ENCODE measurements around the gene ATP7B.
"Not testable (repeated sequence)": the region's sequence is repeated elsewhere in the genome, so short reads cannot be mapped to it uniquely, and the experiment has no call there.

The ATP7B gene

DNA sequence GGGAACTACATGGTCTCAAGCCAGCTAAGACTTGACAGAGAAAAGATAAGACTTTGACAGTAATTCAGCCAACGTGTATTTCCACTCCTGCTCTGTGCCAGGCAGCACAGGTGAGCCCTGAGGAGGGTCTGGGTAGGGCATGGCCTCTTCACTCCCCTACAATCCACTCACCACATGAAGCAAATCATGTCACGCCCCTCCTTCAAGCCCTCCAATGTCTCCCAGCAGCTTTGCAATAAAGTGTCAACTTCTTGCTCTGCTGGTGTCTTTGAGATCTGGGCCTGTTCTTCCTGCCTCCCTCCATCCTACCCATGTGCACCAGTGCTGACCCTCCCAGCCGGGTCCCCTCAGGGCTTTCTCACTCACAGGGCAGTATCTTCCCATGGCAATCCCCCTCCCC, 91.0 kb downstream of the ATP7B start:
- DNase-seq = no peak

GRCh38 chr13:51919531-51919930, 91.7 kb downstream of the ATP7B start:
- no peak for DNase-seq

DNA sequence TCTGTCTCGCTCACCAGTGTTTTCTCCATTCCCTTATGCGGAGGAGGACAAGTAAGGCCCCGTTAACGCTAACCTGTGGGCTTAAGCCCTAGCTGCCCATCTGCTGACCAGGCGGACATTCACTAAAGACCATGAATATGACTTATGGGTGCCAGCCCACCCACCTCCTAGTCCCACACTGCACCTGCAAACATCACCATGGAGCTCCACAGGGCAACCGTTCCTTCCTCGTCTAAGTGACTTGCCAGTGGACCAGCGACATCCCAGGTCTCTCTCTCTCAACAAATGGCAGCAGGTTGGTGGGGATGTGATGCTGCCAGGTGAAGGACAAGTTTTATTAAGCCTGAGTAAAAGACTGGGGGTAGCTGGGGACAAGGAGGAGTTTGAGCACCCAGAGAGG, 94.3 kb downstream of the ATP7B start:
- no peak for DNase-seq

DNA sequence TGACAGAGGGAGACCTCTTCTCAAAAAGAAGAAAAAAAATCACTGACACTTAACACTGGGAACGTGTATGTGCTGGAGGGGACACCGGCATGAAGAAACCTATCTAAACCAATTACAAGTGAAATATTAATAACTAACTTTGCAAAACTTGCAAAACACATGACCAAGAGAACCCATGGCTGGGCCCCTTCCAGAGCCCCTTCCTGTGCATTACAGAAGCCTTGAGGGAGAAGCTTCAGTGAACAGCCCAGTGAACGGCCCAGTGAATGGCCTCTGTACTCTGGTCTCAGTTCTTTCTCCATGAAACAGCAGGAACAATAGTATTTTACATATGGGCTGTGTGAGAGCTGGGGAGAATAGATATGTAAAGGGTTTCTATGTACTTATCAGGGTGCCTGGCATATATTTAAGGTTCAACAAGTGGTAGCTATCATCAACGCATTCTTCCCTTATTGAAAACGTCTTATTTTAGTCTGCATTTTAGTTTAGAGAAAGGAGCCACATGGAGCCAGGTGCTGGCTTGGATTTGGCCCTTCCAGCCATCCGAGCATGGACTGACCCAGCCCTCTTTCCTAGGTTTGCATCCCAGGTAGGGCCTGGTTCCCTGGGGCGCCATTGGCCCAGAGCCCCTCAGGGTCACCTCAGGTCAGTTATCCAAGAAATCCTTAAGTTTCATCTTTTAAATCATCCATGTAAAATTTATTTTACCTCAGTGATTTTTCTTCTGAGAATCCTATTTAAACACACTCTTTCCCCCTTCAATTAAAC, 95.0 kb downstream of the ATP7B start:
- DNase-seq = no peak

DNA sequence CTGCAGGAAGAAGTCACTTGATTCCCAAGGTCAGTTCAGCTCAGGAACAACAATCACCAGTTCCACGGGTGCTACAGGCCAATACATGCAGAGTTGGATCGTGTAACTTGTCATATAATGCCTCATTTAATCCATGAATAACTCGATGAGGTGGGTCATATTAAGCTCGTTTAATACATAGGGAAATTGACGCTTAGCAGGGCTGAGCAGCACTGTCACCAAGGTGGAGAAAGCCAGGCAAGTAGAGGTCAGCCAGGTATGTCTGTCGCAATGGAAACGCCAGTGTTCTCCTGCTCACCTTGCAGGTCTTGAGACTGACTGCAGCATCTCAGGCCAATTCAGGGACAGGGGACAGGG, 97.1 kb downstream of the ATP7B start:
- no peak for DNase-seq

DNA sequence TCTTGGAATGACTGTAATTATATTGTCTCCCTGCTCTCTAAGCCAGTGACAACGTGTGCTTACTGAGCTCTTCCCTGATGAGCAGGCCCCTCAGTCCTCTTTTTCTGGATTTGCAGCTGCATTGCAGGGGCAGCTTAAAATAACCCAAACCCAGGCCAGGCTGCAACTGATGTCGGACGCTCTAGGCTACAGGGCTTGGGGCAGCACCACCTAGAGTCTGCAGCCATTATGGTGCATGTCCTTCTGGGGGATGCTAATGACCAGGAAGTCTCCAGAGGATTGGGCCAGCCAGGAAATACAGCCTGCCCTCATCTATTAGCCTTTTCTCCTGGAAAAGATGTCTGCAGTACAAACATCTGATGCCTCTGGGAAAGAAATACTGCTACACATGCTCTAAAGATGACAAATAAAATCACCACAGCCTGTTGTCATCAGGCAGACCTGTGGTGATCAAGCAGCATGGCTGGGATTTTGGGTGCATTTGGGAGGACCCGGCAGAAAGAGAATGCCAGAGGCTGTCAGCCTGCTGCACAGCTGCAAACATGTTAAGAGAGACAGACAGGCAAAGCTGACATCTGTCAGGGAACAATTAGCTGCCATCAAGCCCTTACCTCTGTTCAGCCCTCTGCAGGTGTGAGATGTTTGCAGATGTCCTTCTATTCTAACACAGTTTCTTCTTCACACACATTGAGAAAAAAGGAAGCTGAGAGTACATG, 97.7 kb downstream of the ATP7B start:
- DNase-seq = no peak

DNA sequence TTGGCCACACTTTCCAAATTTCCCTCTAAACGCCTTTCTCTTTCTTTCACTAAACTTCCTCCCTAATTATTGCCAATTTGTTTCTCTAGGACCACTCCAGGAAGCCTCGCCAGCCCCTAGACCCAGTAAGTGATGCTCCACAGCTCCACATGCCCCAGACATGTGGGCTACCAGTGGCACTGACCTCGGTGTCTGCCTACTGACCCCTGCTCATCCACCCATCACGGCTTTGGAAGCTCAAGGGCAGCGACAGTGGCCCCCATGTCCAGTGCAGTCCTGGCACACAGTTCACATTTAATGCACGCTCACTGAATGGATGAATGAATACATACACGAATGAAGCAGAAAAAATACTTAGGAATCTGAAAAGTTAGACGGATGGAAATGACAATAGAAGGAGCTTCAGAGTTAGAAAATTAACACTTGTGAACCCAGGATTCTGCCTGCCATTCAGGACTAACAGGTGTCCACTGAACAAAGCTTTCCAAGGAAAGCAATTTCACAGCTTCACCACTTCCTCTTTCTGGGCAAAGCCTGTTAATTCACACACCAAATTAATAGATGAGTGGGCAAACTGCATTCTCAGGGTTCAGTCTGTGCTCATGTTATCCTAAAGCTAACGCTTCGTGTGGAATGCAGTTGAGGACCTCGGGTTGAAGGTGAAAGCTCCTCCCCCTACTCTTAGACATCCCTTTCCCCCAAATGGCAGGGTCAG, 98.6 kb downstream of the ATP7B start:
- no peak for DNase-seq

- DNase-seq = no peak
Observed at GRCh38 chr13:51912091-51912490, 99.2 kb downstream of the ATP7B start.

- DNase-seq = no peak
Observed at GRCh38 chr13:51910508-51910907, 100.7 kb downstream of the ATP7B start.

GRCh38 chr13:51909265-51909664, 102.0 kb downstream of the ATP7B start:
- not testable (repeated sequence) for DNase-seq

GRCh38 chr13:51907040-51907732, 104.1 kb downstream of the ATP7B start:
- DNase-seq = no peak

GRCh38 chr13:51906581-51906980, 104.7 kb downstream of the ATP7B start:
- no peak for DNase-seq

DNA sequence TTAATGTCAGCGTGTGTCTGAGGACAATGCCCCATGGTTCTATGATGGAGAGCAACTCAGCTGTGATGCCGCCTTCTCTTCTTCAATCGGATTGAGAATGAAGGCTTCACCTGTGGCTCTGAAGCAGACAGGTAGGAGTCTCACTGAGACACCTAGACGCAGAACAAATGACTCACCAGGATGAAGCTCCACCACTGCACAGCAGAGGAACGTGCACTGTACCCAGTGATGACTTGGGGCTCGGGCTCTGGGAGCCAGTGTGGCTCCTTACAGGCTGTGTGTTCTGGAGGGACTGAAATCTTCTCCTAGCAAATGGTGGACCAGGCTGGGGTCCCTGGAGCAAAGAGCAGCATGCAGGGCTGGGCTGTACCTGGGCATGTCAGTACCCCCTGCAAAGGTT, 105.5 kb downstream of the ATP7B start:
- DNase-seq = no peak

DNA sequence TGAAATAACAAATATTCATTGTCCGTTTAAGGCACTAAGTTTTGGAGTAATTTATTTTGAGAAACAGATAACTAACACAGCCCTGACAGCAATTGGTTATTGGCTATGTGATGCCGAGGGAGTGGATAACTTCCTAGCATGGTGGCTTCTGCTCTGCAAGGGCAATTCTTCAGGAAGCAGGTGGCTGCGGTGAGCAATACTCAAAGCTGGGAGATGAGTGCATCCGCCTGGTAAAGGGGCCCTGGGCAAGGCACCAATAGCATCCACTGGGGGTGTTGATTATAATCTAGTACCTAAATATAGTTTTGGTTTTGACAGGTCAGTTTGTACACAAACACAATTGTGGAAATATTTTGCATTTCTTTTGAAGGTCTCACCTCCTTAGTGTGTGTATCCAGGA, 108.5 kb downstream of the ATP7B start:
- DNase-seq = no peak

DNA sequence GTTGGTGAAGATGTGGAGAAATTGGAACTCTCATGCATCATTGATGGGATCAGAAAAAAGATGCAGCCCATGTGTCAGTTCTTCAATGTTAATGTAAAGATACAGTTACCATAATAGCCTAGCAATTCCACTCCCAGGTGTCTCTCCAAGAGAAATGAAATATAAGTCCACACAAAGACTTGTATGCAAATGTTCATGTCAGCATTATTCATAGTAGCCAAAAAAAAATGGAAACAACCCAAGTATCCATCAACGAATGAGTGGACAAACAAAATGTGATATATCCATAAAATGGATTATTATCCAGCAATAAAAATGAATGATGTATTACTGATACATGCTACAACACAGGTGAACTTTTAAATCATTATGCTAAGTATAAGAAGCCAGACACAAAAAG, 110.8 kb downstream of the ATP7B start:
- DNase-seq = no peak

- peak; percentile 11 for DNase-seq
Observed at GRCh38 chr13:51895906-51896888, 115.1 kb downstream of the ATP7B start.

- DNase-seq = no peak
Observed at GRCh38 chr13:51894239-51894638, 117.0 kb downstream of the ATP7B start.

DNA sequence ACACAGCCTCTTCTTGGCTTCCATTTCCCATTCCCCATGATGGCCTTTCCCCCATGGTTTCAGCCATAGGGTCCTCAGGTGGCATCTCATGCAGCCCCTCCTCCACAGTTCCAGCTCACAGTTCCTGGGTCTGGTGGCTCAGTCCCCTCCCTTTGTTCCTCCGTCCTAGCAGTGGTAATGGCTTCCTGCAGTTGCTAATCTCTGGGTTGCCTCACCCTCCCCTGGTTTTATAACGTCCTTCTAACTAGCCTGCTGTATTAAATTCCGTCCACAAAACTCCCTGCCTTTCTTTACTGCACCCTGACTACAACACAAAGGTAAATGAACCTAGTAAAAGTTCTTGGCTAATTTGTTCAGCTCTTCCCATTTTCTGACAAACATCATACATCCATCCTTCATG, 118.6 kb downstream of the ATP7B start:
- DNase-seq = no peak

DNA sequence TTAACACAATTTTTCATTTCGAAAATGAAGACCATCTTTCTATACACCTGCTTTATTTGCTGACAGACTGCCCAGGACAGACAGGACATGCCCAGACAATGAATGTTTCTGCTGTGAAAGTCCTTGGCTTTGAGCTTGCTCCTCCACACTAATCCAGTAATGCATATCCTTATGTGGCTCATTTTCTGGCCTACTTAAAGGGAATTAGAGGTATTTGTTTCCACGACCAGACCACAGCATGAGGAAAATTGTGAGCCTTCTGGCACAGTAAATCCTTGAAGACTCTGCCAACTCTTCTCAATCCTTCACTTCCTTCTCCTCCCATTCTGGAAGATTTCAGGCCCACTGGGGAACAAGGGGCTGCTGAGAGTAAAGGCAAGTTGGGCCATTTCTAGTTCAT, 123.8 kb downstream of the ATP7B start:
- DNase-seq = no peak

DNA sequence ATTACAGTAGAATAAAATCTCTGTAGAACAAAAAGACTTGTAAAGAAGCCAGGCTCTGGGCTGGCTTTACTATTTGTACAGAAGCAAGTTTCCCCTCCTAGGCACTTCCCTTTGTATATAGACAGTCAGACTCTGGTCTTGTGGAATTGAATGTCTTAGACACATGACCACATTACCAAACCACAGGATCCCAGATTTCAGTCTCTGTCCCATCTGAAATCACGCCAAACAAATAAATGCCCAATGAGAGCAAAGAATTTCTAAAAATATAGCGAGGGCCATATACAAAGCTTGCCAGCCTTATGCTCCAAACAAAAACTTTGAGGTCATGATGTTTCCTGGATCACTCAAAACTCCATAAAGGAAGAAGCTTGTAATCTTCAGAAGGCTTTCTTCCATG, 125.6 kb downstream of the ATP7B start:
- no peak for DNase-seq

GRCh38 chr13:51883226-51883600, 128.0 kb downstream of the ATP7B start:
- DNase-seq = no peak

All from T-helper 9 cell (primary cell).